ENCODE results near the gene SHMT2.

DNA sequence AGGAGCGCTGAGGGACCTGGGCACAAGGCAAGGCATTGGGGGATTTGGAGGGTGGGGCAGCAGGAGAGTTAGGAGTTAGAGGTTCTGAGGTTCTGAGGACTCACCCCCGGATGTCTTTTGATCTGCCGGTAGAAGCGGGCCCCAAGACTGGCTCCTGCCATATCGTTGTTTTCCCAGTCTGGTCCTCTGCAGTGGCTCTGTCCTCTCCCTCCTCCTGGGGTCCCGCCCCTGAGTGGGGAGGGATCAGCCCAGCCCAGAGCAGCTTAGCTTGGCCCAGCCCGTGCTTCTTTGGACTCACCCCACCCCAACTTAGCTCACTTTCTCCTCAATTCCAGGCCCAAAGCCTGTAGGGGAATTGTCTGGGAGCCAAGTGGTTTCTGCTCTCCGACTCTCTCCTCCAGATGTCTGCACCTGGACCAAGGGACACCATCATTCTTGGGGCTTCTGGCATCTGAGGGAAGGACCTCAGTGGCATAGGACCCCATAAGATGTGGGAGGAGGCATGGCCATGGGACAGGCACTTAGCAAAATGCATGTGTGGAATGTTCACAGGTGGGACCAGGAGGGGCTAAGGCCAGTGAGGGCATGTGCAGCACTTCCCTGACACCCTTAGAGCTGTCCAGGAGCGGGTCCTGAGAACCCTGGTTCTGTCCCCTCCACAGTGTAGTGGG lies 7.5 kb downstream of the SHMT2 start:
- TF ChIP-seq, protein P1, sequence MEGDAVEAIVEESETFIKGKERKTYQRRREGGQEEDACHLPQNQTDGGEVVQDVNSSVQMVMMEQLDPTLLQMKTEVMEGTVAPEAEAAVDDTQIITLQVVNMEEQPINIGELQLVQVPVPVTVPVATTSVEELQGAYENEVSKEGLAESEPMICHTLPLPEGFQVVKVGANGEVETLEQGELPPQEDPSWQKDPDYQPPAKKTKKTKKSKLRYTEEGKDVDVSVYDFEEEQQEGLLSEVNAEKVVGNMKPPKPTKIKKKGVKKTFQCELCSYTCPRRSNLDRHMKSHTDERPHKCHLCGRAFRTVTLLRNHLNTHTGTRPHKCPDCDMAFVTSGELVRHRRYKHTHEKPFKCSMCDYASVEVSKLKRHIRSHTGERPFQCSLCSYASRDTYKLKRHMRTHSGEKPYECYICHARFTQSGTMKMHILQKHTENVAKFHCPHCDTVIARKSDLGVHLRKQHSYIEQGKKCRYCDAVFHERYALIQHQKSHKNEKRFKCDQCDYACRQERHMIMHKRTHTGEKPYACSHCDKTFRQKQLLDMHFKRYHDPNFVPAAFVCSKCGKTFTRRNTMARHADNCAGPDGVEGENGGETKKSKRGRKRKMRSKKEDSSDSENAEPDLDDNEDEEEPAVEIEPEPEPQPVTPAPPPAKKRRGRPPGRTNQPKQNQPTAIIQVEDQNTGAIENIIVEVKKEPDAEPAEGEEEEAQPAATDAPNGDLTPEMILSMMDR (IDR thresholded peaks at IDR 0.05), result no peak
- no peak for TF ChIP-seq POLR2AphosphoS5 (IDR thresholded peaks at IDR 0.05; ENCODE audit: insufficient read depth in 1 of 2, low read depth in 1 of 2)
- no peak for TF ChIP-seq POLR2A (IDR thresholded peaks at IDR 0.05)
